GM23338 (cell line): ENCODE results near the gene FCN1.

ENCODE experiments used
- CTCF ChIP-seq, 2 experiments: fragments of 200-600 bp in 1 of 2; sonication (generic) in 1 of 2; conservative IDR thresholded peaks; 2 replicates each; pipeline versions ENCODE4 v1.5.1 to v1.6.1; 2016 to 2017; ENCODE audit warnings: antibody characterized with exemption in 2 of 2, low read depth in 2 of 2, mild to moderate bottlenecking in 2 of 2, moderate library complexity in 1 of 2
- EZH2 ChIP-seq: fragments of 200-600 bp; sonication (generic); IDR thresholded peaks from one replicate; pipeline ENCODE4 v1.8.0; 2017; ENCODE audit warnings: antibody characterized with exemption, mild to moderate bottlenecking, low read depth; ENCODE audit not compliant: unreplicated experiment
- EZH2phosphoT487 ChIP-seq: fragments of 200-600 bp; sonication (generic); IDR thresholded peaks from one replicate; pipeline ENCODE4 v1.8.1; 2018; ENCODE audit warnings: antibody characterized with exemption; ENCODE audit not compliant: unreplicated experiment
- POLR2AphosphoS5 ChIP-seq: IDR thresholded peaks from 2 replicates; pipeline ENCODE4 v1.6.1; 2016; ENCODE audit warnings: antibody characterized with exemption, low read depth
- REST ChIP-seq: IDR thresholded peaks from one replicate; pipeline ENCODE4 v1.6.1; 2018; ENCODE audit warnings: antibody characterized with exemption; ENCODE audit not compliant: unreplicated experiment
- ZNF462 ChIP-seq: fragments of 250-450 bp; sonication (Bioruptor Pico); IDR thresholded peaks from 2 replicates; pipeline ENCODE4 v1.5.0; 2020; ENCODE audit warnings: mild to moderate bottlenecking, moderate library complexity

GRCh38 chr9:134948149-134948548, 30.4 kb upstream of the FCN1 start:
- no peak for TF ChIP-seq REST
- no peak for TF ChIP-seq CTCF (conservative IDR thresholded peaks at IDR 0.05; ENCODE audit: low read depth in 2 of 2)
- TF ChIP-seq EZH2phosphoT487: no peak
- TF ChIP-seq POLR2AphosphoS5: no peak
- TF ChIP-seq EZH2: no peak
- TF ChIP-seq ZNF462 (CRISPR knock-in tag): no peak
